CD4-positive, alpha-beta T cell treated with Interleukin-12 subunit alpha and Interleukin-12 subunit beta, for 1 hour (primary cell): ENCODE measurements around the gene NEK8.
"Not testable (repeated sequence)": the region's sequence is repeated elsewhere in the genome, so short reads cannot be mapped to it uniquely, and the experiment has no call there.

Experiments
- DNase-seq: peaks from one replicate; pipeline ENCODE4 v3.0.0-alpha.2; 2020

Gene NEK8

DNA sequence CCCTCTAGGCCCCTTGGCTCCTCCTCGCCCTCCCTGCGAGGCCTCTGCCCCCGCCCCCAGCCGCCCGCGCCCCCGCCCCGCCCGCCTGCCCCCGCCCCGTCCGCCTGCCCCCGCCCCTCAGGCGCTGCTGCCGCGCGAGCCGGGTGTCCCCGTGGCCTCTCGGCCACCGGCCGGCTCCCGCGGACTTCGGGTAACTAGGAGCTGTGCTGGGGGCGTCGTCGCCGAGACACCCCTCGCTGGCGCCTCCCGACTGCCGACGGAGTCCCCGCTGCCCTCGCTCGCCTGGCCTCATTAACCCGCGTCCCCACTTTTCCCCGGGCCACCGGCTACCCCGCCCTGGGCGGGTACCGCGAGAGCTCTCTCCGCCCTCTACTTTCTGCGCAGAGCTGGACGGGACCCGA, 2.4 kb upstream of the NEK8 start, which contains the start of gene TLCD1:
Gene TLCD1, minus strand, starts transcription at position 8 of the 401 bp plus-strand sequence. CDS start 136 bp downstream, outside the sequence.
- peak; percentile 71 for DNase-seq

DNA sequence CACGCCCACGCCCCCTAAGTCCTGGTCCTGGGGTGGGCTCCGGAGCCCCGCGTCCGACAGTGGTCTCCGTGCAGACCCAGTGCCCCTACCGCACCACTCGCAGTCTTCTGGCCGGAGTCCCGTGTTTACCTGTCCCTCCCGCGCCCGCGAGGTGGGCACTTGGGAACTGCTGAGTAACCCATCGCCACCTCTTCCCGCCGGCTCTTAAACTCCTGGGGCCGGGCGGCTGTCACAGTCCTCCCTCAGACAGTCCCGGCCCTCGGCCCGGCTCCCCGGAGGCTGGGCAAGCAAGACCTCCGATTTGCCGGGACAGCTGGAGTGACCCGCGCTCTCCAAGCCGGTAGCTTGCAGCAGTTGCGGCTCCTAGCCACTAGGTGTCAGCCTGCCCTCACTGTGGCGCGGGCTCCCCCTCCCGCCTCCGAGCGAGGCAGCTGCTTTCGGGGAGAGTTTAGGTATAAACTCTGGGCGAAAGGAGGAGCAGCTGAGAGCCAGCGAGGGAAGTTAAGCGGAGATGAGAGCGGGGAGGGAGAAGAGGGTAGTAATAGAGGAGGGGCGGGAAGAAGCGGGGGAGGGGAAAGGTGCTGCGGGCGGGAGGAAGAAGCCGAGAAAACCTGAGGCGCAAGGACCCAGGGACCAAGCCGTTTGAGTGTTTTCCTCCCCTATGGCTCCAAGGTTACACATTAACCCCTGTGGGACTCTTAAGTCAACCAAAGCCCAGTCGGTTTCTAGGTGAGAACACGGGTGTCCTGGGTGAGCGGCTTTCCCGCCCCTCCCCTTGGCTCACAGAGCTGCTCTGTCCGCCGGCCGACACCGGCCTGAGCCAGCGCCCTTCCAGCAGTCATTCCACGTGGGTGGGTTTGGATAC, 1.7 kb upstream of the NEK8 start:
- DNase-seq = peak; percentile 92

DNA sequence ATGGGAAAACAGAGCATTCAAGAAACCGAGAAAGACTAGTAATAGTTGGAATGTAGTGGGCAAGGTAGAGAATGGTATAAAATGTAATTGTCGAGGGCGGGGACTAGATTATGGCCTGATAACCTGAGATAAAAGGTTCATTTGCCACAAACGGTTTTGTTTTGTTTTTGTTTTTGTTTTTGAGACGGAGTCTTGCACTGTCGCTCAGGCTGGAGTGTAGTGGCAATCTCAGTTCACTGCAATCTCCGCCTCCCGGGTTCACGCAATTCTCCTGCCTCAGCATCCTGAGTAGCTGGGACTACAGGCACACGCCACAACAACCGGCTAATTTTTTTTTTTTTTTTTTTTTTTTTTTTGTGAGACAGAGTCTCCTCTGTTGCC, 1.4 kb downstream of the NEK8 start:
- no peak for DNase-seq

DNA sequence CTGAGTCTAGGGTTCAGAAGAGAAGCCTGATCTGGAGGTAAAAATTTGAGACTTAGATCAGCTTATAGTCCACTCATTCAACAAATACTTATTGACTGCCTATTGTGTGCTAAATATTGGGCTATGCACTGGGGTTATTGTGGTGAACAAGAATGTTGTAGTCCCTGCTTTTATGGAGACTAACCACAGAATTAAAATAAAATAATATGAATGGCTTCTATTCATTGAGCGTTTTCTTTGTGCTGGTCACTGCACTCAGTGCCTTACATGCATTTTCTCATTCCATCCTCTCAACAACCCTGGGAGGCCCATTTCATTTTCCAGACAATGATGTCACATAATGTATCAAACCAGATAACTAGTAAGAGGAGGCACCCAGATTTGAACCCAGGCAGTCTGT, 4.8 kb downstream of the NEK8 start:
- DNase-seq = no peak

DNA sequence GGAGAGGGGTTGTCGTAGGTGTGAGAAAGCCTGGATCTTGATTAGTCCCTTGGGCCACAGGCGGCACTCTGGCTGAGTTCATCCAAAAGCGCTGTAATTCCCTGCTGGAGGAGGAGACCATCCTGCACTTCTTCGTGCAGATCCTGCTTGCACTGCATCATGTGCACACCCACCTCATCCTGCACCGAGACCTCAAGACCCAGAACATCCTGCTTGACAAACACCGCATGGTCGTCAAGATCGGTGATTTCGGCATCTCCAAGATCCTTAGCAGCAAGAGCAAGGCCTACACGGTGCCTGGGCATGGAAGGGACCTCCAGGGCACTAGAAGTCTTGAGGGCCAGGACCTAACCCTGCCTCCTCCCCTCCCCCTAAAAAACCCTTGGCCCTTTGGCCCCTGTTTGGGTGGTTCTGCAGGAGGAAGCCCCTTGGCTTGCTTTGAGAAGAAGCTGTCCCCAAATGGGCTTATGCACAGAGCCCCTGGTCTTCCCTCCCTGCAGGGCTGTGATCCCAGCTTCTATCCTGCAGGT, 6.2 kb downstream of the NEK8 start:
- DNase-seq = no peak

DNA sequence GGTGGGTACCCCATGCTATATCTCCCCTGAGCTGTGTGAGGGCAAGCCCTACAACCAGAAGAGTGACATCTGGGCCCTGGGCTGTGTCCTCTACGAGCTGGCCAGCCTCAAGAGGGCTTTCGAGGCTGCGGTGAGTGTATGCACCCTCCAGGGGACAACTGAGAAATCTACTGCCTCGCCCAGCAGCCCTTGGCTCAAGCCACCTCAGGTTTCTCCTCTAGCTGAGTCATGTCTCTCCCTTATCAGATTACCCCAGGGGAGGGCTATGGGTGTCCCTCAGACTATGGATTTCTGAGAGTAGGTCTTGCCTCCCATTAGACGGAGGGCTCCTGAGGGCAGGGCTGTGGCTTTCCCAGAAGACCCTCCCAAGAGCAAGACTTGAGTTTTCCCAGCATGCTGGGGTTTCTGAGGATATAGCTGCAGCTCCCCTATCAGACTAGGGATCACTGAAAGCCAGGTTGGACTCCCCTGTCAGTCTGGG, 6.7 kb downstream of the NEK8 start:
- DNase-seq = no peak

DNA sequence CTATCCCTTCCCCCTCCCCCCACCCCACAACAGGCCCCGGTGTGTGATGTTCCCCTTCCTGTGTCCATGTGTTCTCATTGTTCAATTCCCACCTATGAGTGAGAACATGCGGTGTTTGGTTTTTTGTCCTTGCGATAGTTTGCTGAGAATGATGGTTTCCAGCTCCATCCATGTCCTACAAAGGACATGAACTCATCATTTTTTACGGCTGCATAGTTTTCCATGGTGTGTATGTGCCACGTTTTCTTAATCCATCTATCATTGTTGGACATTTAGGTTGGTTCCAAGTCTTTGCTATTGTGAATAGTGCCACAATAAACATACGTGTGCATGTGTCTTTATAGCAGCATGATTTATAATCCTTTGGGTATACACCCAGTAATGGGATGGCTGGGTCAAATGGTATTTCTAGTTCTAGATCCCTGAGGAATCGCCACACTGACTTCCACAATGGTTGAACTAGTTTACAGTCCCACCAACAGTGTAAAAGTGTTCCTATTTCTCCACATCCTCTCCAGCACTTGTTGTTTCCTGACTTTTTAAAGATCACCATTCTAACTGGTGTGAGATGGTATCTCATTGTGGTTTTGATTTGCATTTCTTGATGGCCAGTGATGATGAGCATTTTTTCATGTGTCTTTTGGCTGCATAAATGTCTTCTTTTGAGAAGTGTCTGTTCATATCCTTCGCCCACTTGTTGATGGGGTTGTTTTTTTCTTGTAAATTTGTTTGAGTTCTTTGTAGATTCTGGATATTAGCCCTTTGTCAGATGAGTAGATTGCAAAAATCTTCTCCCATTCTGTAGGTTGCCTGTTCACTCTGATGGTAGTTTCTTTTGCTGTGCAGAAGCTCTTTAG, 7.6 kb downstream of the NEK8 start:
- not testable (repeated sequence) for DNase-seq

DNA sequence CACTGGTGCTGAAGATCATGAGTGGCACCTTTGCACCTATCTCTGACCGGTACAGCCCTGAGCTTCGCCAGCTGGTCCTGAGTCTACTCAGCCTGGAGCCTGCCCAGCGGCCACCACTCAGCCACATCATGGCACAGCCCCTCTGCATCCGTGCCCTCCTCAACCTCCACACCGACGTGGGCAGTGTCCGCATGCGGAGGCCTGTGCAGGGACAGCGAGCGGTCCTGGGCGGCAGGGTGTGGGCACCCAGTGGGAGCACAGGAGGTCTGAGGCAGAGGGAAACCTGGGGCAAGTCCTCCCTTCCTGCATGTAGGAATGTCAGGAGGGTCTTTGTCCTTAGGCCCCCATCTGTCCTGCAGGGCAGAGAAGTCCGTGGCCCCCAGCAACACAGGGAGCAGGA, 8.7 kb downstream of the NEK8 start:
- DNase-seq = no peak

DNA sequence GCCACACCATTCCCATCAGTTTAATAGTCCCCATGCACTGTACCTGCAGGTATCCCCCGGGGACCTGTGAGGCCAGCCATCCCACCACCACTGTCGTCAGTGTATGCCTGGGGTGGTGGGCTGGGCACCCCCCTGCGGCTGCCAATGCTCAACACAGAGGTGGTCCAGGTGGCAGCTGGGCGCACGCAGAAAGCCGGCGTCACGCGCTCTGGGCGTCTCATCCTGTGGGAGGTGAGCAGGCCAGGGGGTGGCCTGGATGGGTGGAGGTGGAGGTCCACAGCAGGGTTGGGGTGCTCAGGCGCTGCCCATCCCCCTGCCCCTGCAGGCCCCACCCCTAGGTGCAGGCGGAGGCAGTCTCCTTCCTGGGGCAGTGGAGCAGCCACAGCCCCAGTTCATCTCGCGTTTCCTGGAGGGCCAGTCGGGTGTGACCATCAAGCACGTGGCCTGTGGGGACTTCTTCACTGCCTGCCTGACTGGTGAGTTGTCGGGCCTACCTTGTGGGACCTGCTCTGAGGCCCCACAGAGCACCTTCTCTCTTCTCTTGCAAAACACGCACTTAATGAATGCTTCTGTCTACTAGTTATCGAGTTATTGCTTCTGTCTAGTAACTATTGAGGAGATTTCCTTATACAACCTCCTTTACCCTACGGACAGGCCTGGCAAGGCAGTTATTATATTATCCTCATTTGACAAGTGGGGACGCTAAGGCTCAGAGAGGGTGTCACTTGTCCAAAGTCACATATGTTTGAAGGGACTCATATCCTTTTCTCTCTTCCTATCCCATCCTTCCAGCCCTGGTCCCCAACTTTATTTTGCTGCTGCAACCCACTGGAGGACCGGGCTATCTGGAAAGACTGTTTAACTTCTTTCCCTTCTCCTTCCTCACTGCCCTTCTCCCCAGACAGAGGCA, 9.4 kb downstream of the NEK8 start:
- DNase-seq = no peak

DNA sequence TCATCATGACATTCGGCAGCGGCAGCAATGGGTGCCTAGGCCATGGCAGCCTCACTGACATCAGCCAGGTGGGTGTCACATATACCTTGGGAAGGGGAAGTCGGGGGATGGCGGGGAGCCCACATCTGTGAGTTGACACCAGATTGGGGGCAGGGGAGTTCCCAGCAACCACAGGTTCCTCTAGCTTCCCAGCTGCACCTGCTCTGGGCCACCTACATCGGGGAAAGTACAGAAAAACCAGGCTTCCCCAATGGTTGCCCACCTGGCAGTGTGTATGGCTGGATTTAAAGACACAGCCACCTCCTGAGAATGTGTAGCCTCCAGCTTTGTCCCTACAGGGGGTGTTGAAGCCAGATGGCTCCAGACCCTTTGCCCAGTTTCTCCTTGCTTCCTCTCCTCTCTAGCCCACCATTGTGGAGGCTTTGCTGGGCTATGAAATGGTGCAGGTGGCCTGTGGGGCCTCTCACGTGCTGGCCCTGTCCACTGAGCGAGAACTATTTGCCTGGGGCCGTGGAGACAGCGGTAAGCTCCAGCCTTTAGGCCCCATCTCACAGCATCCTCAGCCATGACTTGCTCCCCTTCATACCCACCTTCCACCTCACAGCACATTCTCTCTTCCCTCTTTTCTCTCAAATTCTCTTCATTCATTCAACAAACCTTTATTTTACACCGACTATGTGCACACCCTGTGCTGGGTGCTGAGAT, 10.2 kb downstream of the NEK8 start:
- DNase-seq = peak; percentile 70

DNA sequence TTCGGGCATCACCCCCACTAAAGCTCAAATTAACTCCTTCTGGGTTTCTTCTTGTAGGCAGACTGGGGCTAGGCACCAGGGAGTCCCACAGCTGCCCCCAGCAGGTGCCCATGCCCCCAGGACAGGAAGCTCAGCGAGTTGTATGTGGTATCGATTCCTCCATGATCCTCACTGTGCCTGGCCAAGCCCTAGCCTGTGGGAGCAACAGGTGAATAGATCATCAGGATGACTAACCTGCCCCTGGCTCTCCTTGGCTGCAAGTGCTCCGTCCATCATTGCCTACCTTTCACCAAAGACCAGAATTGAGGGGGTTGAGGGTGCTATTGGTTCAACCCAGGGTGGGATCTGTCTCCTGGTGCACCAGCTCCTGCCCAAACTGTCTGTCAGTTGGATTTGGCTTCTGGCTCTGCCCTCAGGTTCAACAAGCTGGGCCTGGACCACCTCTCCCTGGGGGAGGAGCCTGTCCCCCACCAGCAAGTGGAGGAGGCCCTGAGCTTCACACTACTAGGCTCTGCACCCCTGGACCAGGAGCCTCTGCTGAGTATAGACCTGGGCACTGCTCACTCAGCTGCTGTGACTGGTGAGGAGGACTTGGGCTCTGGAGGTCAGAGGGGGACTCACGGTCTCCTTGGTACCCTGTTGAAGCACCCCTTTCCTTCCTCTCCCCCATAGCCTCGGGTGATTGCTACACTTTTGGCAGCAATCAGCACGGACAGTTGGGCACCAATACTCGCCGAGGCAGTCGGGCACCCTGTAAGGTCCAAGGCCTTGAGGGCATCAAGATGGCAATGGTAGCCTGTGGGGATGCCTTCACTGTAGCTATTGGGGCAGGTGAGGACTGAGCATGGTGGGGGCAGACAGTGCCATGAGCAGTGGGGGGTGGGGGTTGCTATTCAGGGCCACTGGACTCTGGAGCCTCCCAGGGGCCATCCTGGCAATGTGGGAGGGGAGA, 12.1 kb downstream of the NEK8 start:
- no peak for DNase-seq

DNA sequence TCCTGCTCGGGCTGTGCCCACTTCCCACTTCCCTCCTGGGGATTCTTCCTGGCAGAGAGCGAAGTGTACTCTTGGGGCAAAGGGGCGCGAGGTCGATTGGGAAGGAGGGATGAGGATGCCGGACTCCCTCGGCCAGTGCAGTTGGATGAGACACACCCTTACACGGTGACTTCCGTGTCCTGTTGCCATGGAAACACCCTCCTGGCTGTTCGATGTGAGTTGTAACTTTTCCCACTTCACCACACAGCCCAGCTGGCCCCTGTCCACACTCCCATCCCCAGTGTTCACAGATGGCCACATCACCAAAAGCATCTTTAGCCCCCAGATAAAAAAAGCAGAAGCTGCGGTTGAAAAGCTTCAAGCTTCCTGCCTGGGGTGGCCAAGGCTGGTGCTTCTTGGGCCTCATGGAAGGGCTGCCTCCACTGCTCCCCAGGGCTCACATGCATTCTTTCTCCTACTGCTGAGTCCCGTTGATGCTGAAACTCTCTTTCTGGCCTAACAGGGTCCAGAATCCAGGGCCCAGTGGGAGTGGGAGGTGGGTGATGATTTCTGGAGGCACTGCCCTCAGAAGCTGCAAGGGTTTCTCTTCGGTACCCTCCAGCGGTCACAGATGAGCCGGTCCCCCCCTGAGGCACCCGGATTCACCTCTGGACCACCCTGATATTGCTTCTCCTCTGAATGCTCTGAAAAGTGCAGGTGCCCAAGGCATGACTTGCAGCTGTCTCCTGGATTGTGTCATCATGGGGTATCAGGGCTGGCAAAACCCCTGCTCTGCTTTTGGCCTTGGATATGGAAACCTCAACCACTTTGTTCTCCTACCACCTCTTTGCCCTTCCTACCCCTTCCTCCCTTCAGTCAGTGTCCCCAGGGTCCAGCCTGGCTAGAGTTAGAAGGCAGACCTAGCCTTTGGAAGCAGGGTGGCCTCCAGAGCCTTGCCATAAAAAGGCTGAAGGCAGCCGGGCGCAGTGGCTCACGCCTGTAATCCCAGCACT, 13.1 kb downstream of the NEK8 start:
- no peak for DNase-seq

DNA sequence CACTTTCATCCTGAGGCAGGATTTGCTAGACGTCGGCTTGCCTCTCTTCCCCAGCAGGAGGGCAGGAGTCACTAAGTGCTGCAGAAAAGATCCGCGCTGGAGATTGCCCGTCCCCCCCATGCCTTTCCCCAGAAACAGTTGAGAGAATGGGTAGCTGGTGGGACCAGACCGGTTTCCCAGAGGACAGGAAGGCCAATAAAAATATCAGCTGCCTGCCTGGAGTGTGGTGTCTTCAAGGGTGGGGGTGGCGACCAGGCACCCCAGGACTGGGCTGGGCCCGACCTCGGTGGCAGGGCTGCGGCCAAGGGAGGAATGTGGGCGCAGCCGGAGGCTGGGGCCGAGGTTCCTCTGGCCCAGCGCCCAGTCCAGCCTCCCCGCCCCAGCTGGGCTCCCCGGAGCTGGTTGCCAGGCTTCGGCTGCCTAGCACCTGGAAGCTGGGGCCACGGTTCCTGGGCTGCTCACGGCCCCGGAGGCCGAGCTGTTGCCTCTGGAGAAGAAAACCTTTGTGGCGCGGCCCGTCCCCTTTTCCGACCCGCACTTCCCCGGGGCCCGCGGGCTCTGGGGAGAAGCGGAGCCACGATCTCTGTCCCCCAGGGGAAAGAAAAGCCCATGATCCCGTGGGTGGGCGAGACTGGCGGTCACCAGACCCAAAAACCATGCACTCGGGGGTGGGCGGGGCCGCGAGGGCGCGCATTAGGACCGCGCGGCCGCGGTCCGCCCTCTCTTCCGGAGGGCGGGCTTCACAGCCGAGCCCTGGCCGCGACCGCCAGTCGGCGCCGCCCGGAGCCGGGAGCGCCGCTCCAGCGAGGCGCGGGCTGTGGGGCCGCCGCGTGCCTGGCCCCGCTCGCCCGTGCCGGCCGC, 14.9 kb downstream of the NEK8 start, which contains the start of gene TRAF4:
Gene TRAF4, plus strand, starts transcription at position 769 of the 861 bp plus-strand sequence. CDS start 102 bp downstream, outside the sequence.
- DNase-seq = peak; percentile 82

DNA sequence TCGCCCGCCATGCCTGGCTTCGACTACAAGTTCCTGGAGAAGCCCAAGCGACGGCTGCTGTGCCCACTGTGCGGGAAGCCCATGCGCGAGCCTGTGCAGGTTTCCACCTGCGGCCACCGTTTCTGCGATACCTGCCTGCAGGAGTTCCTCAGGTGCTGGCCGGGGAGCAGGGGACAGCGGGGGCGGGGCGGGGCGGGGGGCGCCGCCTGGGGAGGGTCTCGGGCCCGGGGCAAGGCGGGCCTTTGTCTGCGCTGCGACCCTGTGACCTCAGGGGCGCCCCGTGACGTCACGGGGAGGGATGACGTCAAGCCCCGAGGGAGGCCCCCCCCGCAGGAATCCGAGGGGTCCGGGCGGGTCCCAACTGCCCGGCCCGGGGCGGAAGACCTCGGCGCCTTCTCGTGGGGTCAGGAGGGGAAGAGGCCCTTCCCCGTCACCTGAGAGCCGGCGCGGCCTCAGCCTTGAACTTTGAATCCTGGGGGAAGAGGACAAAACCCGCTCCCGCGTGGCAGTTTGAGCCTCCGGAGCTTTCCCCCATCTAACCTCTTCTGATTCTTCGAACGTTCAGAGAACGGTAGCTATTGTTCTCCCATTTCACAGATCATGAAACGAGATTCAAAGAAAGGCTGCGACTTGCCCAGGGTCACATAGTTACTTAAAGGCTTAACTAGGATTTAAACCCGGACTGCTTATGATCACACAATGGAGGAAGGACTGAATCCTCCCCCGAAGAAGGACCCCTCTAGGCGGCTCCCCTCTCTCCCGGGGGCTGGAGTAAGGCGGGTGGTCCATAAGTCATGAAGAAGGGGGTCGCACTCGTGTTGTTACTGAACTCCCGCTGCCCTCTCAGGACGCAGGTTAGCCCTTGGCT, 15.8 kb downstream of the NEK8 start:
- DNase-seq = peak; percentile 78

DNA sequence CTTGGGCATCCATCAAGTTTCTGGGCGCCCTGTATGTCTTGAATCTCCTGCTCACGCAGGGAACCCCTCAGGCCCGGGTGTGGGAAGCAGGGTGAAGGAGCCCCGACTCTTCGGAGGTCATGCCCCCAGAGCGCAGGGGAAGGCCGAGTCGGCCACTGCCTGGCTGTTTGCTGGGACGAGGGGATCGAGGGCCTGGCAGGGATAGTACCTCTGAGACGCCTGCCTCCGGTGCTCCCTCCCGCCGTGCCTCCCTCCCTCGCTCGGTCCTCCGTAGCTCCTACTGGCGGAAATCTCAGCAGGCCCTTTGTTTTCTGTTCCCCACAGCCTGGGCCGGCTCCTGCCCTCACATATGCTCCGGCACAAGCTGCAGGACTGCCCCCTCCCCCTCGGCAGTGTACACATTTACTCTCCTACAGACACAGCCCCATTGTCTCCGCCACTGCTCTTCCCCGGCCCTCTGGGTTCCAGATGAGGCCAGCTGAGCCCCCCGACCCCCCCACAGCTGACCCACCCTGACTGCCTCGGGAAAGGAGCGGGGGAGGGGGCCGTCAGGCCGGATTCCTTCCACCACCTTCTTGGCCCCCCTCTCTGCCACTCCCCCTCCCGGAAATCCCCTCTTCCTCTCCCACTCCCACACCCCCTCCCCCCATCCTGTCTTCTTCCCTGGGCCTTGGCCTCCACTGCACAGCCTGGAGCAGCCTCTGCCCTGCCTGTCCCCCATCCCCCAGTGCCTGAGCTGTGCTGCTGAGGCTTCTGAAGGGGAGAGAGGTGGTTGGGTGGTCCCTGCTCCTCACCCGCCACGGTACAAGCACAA, 16.6 kb downstream of the NEK8 start:
- DNase-seq = peak; percentile 42

DNA sequence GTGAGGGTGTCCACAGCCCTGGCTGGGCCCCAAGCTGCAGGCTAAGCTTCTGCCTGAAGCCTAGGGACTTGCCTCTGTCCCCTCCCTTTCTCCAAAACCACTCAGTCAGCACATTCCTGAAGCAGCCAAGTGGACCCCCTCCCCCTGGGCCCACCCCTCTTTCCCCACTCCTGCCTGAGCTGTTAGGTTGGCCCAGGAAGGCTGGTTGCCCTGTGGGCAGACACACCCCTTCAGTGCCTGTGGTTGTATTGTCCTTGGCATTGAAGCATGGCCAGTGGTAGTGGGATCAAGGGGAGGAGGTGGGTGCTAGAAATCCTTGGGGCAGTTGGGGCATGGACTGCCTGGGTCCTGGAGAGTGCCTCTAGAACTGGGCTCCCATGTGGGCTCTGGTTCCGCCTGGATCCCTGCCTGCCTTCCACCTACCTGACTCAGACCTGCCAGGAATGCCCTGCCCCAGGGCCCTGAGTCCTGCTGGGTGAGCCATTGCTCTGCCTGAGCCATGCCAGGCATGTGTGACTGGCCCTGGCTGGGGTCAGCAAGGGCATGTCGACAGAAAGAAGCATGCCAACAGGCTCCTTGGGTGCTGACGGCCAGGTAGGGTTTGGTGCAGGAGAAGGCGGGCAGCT, 17.3 kb downstream of the NEK8 start:
- DNase-seq = no peak
